NCI-H1105 treated with DMSO at 0.1 percent for 48 hours (cell line): Measurements from ENCODE around the gene MAGEH1.

Source experiments
- DNase-seq: peaks from one replicate; lab custom pipeline; 2025; lab: John Stamatoyannopoulos, UW

MAGEH1 gene

DNA sequence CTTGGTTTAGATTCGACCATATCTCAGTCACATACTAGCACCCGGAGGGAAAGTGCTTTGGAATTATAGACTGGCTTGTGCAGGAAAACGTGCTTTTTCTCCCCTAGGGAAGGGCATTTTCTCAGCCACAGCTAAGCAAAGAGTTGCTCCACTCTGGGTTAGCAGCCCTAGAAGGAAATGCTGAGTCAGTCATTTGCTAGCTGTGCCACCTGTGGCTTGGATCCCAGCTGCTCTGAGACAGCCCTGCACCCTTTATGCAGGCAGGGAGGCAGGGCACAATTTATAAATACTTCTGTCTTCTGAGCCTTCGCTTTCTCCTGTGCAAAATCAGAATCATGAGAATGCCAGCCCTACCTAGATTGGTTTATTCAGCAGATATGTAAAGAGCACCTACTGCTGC lies 39.0 kb downstream of the MAGEH1 start:
- no peak for DNase-seq
